Measurements from ENCODE around the gene ELOB.

ELOB gene

DNA sequence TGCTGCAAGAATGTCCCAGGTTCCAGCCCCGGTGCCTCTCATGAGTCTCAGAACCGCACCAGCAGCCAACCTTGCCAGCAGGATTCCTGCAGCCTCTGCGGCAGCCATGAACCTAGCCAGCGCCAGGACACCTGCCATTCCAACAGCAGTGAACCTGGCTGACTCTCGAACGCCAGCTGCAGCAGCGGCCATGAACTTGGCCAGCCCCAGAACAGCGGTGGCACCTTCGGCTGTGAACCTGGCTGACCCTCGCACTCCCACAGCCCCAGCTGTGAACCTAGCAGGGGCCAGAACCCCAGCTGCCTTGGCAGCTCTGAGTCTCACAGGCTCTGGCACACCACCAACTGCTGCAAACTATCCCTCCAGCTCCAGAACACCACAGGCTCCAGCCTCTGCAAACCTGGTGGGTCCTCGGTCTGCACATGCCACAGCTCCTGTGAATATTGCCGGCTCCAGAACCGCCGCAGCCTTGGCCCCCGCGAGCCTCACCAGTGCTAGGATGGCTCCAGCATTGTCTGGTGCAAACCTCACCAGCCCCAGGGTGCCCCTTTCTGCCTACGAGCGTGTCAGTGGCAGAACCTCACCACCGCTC lies 9.8 kb downstream of the ELOB start:
- DNase-seq (ENCODE audit: low read depth): no peak

DNA sequence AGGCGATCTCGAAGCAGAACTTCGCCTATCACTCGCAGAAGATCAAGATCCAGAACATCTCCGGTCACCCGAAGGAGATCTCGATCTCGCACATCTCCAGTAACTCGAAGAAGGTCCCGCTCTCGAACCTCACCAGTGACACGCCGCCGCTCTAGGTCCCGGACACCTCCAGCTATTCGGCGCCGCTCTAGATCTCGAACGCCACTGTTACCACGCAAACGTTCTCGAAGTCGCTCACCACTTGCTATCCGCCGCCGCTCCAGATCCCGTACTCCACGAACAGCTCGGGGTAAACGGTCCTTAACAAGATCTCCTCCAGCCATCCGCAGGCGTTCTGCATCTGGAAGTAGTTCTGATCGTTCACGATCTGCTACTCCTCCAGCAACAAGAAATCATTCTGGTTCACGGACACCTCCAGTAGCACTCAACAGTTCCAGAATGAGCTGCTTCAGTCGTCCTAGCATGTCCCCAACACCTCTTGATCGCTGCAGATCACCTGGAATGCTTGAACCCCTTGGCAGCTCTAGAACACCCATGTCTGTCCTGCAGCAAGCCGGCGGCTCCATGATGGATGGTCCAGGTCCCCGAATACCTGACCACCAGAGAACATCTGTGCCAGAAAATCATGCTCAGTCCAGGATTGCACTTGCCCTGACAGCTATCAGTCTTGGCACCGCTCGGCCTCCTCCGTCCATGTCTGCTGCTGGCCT lies 10.5 kb downstream of the ELOB start:
- no peak for DNase-seq (ENCODE audit: low read depth)

DNA sequence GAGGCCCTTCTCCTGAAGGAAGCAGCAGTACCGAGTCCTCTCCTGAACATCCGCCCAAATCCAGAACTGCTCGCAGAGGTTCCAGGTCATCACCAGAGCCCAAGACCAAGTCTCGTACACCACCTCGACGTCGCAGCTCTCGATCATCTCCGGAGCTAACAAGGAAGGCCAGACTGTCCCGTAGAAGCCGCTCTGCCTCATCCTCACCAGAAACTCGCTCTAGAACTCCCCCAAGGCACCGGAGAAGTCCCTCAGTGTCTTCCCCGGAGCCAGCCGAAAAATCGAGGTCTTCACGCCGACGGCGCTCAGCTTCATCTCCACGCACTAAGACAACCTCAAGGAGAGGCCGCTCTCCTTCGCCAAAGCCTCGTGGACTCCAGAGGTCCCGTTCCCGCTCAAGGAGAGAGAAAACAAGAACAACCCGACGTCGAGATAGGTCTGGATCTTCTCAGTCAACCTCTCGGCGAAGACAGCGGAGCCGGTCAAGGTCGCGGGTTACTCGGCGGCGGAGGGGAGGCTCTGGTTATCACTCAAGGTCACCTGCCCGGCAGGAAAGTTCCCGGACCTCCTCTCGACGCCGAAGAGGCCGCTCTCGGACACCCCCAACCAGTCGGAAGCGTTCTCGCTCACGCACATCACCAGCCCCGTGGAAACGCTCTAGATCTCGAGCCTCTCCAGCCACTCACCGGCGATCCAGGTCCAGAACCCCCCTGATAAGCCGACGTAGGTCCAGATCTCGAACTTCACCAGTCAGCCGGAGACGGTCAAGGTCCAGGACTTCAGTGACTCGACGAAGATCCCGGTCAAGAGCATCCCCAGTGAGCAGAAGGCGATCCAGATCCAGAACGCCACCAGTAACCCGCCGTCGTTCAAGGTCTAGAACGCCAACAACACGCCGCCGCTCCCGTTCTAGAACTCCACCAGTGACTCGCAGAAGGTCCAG lies 11.3 kb downstream of the ELOB start:
- no peak for DNase-seq (ENCODE audit: low read depth)

DNA sequence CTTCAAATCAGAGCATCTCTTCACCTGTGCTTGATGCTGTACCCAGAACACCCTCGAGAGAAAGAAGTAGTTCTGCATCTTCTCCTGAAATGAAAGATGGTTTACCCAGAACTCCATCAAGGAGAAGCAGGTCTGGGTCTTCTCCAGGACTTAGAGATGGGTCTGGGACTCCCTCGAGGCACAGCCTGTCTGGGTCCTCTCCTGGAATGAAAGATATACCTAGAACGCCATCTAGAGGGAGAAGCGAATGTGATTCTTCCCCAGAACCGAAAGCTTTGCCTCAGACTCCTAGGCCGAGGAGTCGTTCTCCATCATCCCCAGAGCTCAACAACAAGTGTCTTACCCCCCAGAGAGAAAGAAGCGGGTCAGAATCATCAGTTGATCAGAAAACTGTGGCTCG lies 12.4 kb downstream of the ELOB start:
- no peak for DNase-seq (ENCODE audit: low read depth)

DNA sequence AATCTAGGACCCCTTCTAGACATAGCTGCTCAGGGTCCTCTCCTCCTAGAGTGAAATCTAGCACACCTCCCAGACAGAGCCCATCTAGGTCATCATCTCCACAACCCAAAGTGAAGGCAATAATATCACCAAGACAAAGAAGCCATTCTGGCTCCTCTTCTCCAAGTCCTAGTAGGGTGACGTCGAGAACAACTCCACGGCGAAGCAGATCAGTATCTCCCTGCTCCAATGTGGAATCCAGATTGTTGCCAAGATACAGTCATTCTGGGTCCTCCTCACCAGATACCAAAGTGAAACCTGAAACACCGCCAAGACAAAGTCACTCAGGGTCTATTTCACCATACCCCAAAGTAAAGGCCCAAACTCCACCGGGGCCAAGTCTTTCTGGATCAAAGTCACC lies 13.9 kb downstream of the ELOB start:
- DNase-seq (ENCODE audit: low read depth): no peak

DNA sequence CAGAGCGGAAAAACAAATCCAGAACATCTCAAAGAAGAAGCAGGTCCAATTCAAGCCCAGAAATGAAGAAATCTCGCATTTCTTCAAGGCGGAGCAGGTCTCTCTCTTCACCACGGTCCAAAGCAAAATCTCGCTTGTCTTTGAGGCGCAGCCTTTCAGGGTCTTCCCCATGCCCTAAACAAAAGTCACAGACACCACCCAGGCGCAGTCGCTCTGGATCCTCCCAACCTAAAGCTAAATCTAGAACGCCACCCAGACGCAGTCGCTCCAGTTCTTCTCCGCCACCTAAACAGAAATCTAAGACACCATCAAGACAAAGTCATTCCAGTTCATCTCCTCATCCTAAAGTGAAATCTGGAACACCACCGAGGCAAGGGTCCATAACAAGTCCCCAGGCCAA lies 14.4 kb downstream of the ELOB start:
- DNase-seq (ENCODE audit: low read depth): no peak

DNA sequence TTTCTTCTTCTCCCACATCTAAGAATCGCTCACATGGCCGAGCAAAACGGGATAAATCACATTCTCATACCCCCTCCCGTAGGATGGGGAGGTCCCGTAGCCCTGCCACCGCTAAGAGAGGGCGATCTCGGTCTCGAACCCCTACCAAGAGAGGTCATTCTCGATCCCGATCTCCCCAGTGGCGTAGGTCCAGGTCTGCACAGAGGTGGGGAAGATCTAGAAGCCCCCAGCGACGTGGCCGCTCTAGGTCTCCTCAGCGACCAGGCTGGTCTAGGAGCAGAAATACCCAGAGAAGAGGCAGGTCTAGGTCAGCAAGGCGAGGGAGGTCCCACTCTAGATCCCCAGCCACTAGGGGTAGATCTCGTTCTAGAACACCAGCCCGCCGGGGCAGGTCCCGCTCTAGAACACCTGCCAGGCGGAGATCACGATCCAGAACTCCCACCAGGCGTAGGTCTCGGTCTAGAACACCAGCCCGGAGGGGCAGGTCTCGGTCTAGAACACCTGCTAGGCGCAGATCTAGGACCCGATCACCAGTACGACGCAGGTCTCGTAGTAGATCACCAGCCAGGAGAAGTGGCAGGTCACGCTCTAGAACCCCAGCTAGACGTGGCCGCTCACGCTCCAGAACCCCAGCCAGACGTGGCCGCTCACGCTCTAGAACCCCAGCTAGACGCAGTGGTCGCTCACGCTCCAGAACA lies 15.0 kb downstream of the ELOB start:
- no peak for DNase-seq (ENCODE audit: low read depth)

DNA sequence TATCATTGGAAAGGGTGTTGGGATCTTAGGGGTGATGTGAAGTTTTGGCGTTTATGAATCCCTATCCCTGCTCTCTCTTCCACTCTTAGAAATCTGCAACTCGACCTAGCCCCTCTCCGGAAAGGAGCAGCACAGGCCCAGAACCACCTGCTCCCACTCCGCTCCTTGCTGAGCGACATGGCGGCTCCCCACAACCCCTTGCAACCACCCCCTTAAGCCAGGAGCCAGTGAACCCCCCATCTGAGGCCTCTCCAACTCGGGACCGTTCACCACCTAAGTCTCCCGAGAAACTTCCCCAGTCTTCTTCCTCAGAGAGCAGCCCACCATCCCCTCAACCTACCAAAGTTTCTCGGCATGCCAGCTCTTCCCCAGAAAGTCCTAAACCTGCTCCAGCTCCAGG lies 15.6 kb downstream of the ELOB start:
- DNase-seq (ENCODE audit: low read depth): no peak

DNA sequence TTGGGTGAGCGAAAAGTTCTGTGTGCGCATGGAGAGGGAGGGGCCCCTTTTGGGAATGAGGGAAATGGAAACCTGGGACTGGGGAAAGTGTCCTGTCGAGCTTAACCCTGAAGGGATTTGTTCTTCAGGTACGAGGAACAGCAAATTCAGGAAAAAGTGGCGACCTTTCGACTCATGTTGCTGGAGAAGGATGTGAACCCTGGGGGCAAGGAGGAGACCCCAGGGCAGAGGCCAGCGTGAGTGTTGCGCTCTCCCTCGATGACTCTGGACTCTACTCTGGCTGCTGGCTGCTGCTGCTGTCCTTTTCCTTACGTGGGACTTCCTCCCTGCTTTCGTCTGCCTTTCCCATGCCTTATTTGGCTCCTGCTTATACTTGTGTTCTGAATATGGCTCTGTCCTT lies 19.7 kb downstream of the ELOB start:
- DNase-seq (ENCODE audit: low read depth): no peak

DNA sequence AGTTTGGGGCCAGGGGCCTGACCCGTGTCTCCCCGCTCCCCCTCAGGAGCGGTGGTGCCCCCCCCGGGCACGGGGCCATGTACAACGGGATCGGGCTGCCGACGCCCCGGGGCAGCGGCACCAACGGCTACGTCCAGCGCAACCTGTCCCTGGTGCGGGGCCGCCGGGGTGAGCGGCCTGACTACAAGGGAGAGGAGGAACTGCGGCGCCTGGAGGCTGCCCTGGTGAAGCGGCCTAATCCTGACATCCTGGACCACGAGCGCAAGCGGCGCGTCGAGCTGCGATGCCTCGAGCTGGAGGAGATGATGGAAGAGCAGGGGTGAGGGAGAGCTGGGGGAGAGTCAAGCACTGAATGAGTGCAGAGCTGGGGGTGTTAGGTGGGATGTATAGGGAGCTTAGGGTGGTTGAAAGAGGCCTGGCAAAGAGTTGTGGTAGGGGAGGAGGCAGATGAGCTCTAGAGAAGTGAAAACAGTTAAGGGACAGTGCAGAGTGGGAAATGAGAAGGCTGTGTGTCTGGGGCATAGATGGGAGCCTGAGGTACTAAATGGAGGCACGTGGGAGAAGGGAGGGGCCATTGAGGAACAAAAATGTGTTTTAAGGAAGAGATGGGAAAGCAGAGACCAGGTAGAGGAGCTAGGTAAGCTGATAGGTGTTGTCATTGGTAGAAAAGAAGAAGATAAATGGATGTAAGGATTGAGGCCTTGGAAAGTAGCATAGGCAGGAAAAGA lies 20.6 kb downstream of the ELOB start:
- no peak for DNase-seq (ENCODE audit: low read depth)

DNA sequence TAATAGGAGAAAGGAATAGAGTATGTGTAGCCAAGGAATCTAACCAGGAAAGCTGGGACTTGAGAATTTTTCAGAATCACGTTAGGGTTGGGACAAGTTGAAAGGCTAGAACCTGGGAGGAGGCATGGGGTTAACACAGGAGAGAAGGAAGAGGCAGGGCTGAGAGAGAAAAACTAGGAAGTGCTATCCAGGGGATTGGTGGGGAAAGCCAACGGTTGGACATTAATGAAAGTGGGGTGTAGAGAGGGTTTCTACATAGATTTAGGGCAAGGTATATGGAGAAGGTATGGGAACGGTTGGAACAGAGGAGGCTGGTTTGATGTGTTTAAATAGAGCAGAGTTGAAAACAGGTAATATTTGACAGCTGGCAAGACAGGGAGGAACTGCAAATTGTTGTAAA lies 21.9 kb downstream of the ELOB start:
- no peak for DNase-seq (ENCODE audit: low read depth)

DNA sequence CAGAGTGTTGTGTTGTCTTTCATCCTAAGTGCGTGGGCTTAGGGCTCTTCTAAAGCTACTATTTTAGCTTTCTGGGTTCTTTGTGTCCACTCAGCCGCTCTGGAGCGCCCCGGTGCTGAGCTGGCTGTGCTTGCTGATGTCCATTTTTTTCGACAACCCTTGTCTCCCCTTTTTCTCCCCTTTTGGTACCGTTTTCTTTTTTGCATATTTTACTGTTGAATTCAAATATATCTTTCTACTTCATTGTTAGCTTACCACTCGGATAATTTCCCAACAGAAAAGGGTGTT lies 23.4 kb downstream of the ELOB start:
- no peak for DNase-seq (ENCODE audit: low read depth)

DNA sequence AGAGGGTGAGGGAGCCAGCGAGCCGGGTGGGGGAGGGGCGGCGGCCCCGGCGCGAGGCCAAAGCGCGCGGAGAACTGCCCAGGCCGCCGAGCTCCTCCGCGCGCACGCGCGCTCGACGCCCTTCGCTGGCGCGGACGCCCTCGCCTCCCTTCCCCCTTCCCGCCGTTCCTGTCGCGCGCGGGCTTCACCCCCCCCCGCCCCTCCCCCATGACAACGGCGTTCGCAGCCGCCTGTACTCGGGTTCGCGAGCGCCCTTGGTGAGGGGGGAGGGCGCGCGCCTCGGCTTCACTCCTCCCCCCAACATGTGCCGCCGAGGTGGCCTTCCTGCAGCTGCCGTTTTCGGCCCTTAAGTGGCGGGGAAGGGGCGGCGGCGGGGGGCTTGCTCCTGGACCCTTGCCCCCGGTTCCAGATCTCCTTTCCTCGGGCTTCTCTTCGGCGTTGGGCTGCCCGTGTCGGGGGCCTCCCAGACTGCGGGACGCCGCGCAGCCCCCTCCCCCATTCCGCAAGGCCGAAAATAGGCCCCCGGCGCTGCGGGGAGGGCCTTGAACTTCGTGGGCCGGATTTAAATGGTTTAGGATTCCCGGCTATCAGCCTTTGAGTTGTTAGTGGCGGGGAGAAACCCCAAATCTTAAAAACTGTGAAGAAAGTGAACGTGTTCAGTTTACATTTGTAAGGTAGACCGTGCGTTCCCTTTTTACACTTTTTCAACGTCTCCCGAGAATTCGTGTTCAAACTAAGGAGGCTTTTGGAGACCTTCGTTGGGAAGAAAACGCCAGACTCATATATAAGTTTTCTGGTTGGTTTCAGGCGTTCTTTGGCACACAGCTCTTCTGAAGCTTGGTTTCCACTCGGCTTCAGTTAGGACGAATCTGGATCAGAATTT lies 24.0 kb downstream of the ELOB start:
- peak; percentile 51 for DNase-seq (ENCODE audit: low read depth)

DNA sequence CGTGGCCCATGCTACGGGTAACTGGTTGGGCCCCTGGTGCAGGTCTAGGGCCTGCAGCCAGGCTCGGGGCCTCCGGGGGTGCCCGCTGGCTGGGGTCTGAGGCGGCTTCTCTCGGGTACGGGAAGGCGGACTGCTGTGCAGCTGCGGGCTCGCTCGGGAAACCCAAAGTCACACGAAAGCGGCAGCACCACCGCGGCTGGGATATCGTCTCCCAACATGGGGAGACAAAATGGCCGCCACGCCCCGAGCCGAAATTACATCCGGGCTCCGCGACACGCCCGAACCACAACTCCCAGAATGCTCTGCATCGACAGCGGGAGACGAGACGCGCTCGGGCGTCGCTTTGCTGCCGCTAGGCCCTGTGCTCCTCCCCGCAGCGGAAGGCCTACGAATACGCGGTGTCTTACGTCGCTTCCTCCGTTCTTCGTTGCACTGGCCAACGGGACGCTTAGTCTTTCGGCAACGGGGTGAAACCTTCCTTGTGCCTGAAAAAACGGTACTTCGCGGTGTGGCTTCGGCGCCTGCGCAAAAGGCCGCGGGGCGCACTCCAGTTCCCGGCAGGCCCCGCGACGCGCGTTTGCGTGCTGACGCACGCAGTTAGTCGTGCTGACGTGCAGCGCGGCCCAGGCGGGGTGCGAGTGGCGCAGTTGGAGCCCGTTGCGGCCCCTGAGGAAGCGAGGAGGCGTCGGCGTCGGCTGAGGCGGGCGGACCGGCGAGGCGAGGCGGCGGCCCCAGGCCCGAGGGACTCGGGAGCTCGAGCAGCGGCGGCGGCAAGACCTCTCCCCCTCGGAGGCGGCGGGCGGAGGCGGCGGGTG lies 24.8 kb downstream of the ELOB start, which contains the start of gene SRRM2:
Gene SRRM2, plus strand, starts transcription at position 604 of the 815 bp plus-strand sequence. CDS start 3,727 bp downstream, outside the sequence.
- DNase-seq (ENCODE audit: low read depth): peak; percentile 89

DNA sequence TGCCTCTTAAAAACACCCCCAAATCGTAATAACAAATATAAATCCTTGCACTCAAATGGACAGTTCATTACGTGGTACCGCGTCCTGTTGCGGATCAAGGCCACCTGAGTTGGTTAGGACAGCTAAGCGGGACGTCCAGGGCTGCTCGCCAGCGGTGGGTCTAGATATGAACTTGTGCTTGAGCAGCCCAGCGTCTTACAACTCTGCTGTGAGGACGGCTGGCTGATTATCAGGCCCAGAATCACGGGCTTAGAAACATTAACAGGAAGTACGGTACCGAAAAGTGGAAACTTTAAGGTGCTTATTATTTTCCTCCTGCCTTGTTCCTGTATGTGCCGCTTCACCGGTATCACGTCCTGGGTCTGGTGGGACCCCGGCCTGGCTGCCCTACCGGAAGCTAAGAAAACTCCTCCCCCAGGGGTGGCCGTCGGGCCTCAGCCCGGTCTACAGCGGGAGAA lies 25.5 kb downstream of the ELOB start:
- no peak for DNase-seq (ENCODE audit: low read depth)

DNA sequence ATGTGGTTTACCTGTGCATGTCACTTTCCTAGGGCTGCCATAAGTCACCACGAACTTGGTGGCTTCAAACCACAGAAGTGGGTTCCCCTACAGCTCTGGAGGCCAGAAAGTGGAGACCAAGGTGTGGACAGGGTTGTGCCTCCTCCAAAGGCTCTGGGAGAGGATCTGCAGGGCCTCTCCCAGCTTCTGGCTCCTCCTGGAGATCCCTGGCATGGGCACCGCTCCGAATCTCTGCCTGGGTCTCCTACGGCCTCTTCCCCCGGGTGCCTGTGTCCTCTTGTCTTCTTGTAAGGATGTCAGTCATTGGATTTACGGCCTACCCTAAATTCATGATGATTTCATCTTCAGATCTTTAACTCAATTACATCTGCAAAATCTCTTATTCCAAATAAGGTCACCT lies 27.1 kb downstream of the ELOB start:
- no peak for DNase-seq (ENCODE audit: low read depth)

DNA sequence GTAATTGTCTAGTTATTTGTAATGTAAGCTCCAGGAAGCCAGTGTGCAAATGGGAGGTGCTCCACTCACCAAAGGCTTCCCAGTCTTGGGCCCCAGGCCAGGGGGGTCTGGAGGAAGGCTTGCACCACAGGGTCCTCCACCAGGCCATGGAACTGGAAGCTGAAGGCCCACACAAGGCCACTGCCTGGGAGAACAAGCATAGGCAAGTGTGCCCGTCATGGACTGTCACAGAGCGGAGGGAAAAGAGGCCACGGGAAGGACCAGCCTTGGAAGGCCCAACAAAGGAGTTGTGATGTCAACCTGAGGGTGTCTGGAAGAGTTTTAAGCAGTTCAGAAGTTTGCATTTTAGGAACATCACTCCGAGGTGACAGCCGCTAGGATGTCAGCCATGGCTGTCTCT lies 27.6 kb downstream of the ELOB start:
- no peak for DNase-seq (ENCODE audit: low read depth)

DNA sequence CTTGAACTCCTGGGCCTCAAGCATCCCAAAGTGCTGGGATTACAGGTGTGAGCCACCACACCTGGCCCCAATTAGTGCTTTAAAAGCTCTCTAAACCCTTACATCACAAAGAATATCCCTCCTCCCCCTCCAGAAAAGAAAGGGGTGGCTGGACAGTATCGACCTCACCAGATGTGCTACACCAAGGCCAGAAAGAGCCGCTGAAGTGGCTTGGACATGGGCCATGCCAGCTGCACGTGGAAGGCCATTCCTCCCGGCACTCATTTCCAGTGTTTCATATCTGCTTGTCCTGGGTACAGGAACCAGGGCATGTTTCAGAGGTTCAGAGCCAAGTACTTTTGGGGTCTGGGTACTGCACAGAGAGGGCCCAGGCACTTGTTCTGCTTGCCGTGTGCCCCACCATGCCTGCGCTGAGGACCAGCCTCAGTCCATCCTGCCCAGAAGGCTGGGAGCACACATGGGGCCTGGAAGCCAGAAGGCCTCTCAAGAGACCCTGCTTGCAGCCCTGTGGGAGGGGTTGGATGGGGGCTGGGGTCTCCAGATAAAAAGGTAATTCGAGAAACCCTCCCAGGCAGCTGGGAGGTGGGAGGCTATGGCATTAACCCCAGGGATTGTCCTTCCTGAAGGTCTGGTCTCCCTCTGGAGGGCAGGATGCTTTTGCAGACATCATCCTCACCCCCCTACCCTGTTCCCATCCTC lies 28.2 kb downstream of the ELOB start:
- DNase-seq (ENCODE audit: low read depth): no peak

DNA sequence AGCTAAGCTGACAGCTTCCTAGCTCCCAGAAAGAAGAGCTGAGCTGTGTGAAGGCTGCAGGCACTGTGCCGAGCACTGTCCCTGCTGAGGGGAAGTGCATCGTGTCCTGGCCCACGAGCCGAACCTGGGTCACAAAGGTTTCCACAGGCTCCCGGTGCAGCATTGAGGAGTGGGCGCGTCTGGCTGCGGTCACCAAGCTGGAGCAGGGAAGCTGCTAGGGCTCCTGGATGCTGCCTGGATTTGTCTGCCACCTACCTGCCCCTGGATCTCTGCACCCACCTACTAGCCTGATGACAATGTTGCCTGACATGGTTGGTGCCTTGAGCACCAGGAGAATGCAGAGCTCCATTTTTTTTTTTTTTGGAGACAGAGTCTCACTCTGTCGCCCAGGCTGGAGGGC lies 31.1 kb downstream of the ELOB start:
- no peak for DNase-seq (ENCODE audit: low read depth)

All from activated T-helper 1 cell treated with Interleukin-2 at 50 U/mL for 16 hours (primary cell).